Activated CD4-positive, CD25-positive, alpha-beta regulatory T cell (primary cell): ENCODE measurements around the gene ADGRG6.

Source experiments
- DNase-seq, 4 experiments: peaks; one replicate each; lab custom pipeline; 2025; lab: John Stamatoyannopoulos, UW

The ADGRG6 gene

DNA sequence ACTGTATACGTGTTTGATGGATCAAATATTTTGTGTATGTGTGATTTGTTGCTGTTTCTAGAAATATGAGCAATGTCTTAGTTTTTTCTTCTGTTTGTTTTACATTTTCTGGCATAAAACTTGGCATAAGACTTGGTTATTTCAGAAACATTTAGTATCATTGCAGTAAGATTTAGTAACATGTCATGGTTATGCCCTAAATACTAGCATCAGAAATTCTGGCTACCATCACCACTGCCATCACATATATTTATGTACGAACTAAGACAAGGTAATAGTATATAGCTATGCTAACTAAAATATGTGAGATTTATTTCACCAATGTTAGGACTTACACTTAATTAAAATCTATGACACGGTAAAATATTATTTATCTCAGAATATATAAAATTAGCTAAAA is 10.3 kb upstream of the ADGRG6 start:
- DNase-seq: no peak

DNA sequence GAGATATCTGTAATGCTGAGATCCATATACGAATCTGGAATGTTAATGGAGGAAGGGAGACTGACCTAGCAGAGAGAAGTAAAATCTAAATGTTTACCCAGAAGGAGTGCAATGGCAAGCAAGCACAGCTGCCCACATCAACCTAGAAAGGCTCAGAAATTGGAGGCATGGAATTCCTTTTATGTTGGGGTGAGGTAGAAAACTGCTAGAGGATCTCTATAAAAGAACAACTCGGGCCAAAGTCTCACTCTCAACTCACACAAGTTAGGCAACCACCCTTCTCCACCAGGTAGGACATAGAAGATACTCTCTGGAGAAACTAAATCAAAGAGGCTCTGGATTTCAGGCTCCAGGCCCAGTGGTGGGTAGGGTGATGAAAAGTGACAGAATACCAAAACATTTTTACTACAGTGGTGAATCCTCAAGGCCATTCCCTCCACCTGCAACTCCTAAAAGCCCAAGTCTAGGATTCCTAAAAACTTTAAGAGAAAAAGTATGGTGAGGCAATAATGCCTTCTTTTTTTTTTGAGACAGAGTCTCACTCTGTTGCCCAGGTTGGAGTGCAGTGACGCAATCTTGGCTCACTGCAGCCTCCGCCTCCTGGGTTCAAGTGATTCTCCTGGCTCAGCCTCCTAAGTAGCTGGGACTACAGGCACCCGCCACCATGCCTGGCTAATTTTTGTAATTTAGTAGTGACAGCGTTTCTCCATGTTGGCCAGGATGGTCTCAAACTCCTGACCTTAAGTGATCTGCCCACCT is 9.5 kb upstream of the ADGRG6 start:
- no peak for DNase-seq

DNA sequence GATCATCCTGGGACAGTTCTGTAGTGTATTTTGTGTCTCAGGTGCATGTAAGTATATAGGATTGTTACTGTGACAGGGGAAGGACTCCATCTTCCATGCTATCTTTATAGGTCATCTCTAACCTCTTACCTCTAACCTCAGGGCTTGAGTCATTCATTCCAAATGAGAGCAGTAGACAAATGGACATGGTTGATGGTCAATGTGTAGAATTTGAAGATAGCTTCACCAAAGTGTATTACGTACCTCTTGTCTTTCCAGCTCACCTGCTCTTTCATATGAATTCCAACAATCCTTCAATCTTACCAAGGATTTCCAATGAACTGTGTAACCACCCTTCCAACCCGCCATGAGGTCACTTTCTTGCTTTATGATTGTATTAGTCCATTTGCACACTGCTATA is 8.7 kb upstream of the ADGRG6 start:
- no peak for DNase-seq

DNA sequence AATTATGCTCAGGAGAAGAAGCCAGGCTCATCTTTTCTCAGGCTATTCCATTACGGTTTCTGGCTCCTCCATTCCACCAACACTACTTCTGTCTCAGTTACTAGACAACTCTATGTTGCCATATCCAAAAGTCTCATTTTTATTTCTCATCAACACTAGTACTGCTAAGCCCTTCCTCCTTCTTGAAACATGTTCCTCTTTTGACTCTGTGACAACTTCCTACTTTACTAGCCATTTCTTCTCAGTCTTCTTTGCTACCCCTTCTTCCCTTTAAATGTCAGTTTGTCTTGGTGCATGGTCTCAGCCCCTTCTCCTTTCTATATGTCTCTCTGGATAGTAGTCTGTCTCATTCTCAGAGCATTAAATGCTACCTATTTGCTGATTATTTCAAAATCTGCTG is 7.1 kb upstream of the ADGRG6 start:
- no peak for DNase-seq

DNA sequence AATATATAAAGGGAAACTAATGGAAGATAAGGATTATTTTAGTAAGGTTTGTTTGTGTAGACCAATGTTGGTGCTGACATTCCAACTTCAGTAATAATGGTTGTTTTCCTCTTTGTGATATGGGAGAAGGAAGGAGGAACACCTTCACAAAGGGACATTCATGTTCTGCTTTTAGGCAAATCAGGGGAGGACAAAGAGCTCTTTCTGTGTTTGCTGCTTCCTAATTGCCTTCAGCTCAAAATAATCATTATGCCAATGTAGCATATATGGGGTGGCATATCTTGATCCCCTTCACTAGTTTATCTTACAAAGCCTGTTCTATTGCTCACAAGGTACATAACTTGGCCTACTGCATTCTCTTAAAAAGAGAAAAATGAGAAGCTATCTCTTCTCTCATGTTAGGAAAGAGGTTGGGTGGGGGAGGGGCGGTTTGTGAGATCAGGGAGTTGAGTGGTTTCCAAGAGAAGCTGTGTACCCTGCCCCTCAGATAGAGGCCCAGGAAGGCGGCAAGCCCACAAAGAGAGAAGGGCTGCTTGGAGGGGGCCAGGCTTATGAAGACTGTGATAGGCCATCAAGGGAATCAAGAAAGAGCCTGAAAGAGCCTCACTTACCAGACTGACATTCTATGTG is 4.7 kb upstream of the ADGRG6 start:
- DNase-seq: no peak

DNA sequence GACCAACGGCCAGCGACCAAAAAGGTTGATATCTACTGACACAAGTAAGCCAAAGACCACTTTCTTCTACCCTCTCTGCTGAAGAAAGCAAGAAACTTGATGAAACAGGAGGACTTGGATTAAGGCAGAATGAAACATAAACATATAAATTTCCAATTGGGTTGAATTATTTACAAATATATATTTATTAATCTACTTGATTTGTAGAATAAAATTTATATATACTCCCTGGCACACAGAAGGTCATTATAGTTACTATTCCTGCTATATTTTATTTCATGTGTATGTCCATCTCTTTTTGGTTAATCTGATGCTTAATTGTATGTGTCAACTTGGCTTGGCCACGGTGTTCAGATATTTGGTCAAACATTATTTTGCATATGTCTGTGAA is 4.2 kb upstream of the ADGRG6 start:
- DNase-seq: no peak

DNA sequence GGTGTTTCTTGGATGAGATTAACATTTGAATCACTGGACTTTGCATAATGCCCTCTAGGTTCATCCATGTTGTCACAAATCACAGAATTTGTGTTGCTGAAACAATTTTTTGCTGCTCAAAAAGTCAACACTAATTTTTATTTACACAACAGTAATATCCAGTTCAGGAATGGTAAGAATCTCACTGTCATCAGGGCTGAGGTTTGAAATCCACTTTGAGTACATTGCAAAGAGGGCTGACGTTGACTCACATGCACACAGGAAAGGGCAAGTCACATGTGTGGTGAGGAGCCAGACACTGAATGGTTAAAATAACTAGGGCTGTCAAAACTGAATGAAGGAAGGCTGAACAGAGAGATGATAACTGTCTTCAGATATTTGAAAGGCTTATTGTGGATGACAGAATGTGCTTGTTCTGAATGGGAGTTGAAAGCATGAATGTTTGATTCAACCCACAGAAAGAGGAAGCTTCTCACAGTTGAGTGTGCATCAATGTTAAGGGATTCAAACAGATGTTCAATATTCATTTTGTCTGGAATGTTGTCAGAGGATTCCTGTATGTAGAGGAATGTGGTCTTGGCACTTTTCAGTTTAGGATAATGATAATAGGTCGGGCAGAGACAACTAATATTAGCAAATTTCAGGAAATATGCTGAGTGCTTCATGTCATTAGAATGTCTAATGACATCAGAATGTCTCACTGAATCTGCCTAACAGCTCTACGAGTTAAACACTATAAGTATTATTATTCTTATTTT is 3.6 kb upstream of the ADGRG6 start:
- DNase-seq: no peak

DNA sequence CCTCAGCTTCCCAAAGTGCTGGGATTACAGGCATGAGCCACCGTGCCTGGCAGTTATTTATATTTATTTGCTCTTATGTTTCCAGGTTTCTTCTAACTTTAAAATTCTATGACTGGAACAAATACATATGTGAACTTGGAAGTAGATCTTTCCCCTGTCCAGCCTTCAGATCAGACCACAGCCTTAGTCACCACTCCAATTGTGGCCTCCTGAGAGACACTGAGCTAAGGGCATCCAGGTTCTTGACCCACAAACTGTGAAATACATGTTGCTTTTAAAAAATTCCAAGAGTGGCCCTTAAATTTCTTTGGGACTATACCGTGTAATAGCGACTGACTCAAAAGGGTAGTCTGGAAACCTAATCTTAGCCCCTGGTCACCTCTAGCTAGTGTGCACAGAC is 1.5 kb upstream of the ADGRG6 start:
- DNase-seq: no peak

DNA sequence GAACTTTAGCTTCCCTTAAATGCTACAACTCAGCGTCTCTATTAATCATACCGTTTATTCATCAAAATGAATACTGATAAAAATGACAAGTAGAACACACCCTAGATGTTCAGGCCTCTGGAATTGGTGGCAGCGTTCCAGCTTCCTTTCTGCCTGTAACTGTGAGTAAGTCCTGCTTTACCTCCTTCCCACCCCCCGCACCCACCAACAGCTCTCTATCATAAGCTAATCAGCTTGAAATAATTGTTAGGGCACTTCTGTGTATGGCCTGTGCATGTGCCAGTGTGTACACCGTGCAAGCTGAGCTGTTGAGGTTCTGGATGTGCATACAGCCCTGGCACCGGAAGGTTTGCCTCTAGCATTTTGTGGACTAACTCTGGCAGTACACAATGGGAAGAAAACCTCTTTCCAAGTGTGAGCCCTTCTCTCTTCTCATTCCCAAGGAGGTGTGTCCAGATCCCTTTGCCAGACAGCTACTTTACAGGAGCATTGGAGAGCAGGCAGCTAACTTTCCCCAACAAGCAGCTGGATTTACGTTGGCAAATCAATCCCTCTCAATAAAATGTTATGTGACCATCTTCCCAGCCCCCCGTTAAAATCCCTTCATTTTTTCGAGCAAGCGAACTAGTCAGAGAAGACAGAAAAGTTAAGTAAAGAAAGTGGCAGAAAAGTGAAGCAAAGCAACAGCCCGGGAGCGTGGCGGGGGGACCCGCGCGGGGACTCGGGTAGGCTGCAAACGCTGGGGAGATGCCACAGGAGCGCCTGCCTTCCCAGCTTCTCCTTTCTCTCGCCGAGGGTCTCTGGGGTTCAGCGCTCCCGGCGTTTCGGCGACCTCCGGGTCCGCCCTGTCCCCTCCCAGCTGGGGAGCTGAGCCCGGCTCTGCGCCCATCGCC is 803 bp upstream of the ADGRG6 start:
- DNase-seq: no peak

DNA sequence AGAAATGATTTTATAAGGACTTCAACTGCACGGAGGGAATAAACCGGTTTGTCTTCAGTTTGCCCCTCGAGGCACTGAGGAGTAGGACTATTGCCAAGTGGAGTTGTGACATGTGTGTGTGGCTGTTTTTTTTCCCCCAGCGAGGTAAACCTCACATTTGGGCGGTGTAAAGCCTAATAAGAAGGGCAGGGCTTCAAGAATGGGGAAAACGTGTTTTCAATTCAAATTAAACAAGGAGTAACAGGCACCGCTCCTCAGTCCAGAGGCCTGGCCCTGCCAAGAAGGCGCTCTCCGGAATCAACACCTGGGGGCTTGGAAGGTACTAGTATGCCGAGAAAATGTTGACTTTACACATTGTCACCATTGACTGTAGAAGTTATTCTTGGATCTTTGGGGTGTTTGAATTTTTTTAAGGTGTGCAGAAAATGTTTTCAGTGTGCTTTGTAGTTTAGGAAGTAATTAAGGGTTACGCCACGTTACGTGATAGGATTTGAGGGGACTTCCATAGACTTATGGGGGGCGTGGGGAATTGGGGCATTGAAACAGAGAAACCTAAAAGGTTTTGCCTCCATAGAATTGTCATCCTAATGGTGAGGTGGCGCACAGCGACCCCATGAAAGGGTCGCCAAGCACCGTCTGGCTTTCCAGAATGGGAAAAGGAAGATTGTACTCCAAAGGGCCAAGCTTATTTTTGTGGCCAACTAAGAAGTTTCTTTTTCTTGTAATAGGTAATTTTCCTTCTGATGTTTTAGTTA is 791 bp downstream of the ADGRG6 start:
- no peak for DNase-seq

DNA sequence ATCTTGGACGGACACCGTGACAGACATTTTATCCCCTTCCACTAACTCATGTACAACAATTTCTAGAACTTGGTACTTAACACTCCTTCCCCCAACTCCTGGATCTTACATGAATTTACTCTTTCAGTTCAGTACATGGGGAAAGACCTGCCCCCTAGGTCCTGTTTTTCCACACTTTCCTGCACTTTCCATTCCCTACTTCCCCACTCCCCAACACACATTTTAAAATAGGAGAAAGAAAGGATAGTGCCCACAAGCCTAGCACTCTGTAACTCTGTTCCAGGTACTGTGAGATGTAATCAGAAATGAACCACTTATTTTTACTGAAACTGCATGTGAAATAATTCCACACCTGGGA is 1.3 kb downstream of the ADGRG6 start:
- no peak for DNase-seq

DNA sequence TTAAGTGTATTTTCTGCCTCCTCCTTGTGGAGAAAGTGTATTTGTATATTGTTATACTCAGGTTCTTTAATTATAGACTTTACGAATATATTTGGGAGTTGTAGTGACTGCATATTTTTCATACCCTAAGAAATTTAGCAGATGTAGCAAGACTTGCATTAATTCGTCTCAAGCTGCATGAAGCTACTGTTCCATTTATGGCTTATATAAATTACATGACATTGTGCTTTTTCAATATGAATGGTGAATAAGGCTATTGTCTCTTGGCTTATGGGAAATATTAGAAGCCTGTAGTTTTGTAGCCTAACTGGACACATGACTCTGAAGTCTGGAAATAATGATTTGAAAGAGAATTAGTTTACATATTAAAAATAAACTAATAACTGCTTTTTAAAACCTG is 2.4 kb downstream of the ADGRG6 start:
- no peak for DNase-seq

DNA sequence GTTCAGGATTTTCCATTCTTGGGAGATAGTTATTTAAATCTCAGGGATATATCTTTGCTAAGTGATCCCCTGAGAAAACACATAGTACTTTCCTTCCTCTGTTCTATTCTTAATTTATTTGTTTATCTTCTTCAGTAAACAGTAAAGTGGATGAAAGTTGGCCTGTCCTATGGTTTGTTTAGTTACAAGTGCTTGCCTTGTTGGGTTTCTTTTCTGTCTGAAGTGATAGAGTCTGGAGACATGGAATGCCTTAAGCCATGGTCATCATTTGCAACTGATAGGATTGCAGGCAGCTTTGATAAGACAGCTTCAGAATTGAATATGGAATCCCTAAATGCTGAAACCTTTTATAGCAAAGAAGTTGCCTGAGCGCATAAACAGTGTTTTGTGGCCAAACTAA is 4.9 kb downstream of the ADGRG6 start:
- DNase-seq: no peak

DNA sequence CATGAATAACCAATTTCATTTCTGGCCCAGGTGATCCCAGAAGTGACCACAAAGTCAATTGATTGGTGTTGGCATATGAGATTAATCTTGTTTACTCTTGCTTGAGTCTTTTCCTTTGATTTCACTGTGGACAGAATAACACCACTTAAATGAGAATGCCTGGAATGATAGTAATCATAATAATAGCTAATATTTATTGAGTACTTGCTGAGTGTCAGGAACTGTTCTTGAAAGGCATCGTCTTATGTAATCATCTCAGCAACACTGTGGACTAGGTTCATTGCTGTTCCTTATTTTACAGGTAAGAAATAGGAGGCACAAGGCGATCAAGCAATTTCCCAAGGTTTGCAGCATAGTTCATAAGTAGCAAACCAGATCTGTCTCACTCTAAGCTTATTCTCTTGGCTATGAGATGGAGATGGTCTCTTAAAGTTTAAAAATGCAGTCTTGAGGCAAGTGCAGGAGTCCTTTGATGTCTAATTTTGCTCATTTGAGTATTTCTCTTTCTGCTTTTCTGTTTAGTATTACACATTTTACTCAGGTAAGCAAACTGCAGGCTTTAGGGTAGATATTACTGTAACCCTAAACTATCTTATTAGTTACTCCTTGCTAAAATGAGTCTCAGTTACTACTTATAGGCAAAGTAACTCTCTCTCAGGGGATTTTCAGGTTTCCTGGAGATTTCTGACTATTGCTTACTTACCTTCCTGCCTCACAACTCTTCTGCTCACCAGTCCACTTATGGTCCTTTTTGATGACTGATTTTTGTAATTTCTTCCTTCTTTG is 6.3 kb downstream of the ADGRG6 start:
- no peak for DNase-seq

DNA sequence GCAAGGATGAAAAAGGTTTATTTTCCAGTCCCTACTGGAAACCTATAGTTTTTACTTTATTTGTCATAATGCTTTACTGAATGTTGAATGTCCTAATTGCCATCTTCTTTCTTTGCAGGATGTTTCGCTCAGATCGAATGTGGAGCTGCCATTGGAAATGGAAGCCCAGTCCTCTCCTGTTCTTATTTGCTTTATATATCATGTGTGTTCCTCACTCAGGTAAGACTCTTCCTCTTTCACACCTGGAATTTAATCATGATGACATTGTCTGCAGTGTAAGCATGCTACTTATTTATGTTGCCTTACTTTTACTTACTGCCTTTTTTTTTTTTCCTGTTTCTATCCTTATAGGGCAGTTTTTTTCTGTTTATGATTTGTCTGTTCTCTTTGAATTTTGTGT is 7.6 kb downstream of the ADGRG6 start:
- no peak for DNase-seq

DNA sequence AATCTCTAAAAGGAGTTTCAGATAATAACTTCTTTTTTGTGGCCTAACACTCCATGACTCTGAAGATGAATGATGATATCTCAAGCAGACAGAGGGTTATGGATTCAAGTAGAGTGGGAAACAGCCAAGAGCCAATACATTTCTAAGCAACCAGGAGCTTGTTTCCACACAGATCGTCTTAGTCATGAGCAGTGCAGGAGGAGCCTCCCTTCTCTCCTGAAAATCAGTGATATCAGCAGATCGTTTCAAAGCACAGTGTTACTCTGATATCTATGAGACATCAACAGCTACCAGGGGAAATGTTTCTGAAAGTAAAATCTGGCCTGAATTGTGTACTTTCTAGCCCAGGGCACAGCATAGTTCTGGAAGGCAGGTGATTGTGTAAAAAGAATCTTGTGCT is 11.5 kb downstream of the ADGRG6 start:
- DNase-seq: no peak

DNA sequence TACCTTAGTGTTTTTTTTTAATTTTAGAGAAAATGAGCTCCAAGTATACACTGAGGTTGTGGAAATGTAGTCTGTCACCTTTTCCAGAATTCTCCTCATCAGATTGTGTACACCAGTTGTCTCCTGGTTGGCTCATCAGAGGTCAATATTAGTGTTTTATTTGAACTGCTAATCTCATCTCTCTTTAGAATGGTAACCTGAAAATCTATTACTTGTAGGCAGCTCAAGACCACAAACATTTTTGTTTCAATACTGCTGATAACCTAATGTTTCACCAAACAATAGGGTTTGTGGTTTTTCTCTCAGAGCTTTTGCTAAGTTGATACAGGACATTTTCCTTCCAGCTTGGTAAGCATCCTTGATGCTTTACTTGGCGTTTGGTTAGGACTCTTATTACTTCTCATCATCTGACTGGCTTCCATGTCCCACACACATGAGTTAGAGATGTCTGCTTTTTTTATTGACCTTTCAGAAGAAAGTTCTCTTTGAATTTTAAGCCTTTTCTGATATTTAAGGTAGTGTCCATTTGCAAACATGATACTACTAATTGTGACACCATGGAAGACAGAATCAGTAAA is 15.1 kb downstream of the ADGRG6 start:
- DNase-seq: no peak

DNA sequence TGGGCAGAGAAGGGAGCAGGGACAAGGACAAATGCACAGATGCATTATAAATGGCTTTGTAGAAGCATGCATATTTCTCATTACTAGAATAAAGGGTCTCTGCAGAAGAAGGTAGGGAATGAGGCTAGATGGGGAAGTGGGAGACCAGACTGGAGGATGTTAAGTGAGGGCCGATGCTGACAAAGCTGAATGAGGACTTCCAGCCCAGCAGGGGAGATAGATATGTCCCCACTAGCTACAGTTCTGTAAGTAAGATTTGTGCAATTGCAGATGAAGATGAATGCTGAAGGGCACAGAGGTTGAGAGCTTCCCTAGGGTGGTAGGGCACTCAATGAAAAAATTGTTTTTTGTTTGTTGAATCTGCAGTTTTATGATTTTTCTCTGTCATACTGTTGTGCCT is 16.9 kb downstream of the ADGRG6 start:
- no peak for DNase-seq

DNA sequence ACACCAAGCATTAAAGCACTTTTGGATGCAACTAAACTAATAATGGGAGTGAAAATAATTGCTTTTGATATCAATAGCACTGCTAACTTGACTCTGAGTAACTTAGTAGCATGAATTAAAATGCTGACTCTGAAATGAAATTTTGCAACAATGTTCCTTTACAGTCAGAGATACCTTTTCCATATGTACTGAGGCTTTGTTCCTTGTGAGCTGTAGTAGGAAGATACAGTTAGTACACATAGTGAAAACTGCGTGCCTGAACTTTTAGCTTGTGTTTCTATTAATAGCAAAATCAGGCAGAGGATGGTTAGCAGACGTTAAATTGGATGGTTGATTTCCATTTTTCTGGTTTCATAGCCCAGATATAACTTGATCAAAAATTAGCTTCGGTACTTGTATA is 18.6 kb downstream of the ADGRG6 start:
- no peak for DNase-seq

DNA sequence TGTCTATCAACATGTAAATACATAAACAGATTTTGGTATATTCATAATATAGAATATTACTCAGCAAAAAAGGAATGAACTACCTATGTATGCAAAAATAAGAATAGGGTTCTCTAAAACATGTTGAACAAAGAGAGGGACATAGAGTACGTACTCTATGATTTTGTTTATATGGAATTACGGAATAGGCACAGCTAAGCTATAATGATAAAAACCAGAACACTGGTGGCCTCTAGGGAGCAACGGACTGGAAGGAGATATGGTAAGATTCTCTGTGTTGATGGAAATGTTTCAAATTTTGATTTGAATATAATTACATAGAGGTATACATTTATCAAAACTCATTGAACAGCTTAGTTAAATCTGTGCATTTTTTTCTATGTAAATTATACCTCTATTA is 19.6 kb downstream of the ADGRG6 start:
- no peak for DNase-seq

DNA sequence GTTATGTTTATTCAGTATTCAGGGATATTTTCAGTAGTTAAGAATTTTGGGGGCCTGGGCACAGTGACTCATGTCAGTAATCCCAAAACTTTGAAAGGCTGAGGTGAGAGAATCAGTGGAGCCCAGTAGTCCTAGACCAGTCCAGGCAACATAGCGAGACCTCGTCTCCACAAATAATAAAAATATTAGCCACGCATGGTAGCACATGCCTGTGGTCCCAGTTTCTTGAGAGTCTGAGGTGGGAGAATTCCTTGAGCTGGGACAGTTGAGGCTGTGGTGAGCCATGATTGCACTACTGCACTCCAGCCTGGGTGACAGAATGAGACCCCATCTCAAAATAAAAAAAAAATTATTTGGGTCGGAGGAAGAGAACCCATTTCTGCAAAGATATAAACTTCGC is 20.3 kb downstream of the ADGRG6 start:
- no peak for DNase-seq
